Naive B cell (primary cell): Measurements from ENCODE around the gene SLC24A3. TPM values are rescaled to one million over a fixed set of nuclear protein-coding genes. Genes with fewer than 3 reads are reported as not detected.
"Not testable (repeated sequence)": the region's sequence is repeated elsewhere in the genome, so short reads cannot be mapped to it uniquely, and the experiment has no call there.

Experiments used
- ATAC-seq, 2 donors: fragments of 150-1000 bp; cut with Tn5 transposase; 2 replicates each; pipeline ENCODE4 v1.10.0; 2021; ENCODE audit warnings: low read depth in 2 of 2, mild to moderate bottlenecking in 2 of 2, moderate library complexity in 2 of 2
- DNase-seq: peaks from one replicate; pipeline ENCODE4 v3.0.0; 2022
- H3K27ac Mint-ChIP-seq, 6 donors: one replicate each; pipeline ENCODE4 v1.8.0; 2020 to 2022; ENCODE audit warnings: mild to moderate bottlenecking in 6 of 6, mixed read lengths in 6 of 6, moderate library complexity in 5 of 6, inconsistent platforms in 2 of 6
- H3K27me3 Mint-ChIP-seq, 3 donors: one replicate each; pipeline ENCODE4 v1.8.0; 2021 to 2022; ENCODE audit warnings: mixed read lengths in 3 of 3, mild to moderate bottlenecking in 1 of 3
- H3K36me3 Mint-ChIP-seq, 2 donors: one replicate each; pipeline ENCODE4 v1.8.0; 2020 to 2022; ENCODE audit warnings: mixed read lengths in 2 of 2, inconsistent platforms in 1 of 2, mild to moderate bottlenecking in 1 of 2
- H3K4me1 Mint-ChIP-seq, 3 donors: one replicate each; pipeline ENCODE4 v1.8.0; 2020 to 2022; ENCODE audit warnings: mixed read lengths in 3 of 3, inconsistent platforms in 1 of 3, mild to moderate bottlenecking in 1 of 3, moderate library complexity in 1 of 3
- H3K4me3 Mint-ChIP-seq, 8 donors: one replicate each; pipeline ENCODE4 v1.8.0; 2020 to 2022; ENCODE audit warnings: mild to moderate bottlenecking in 8 of 8, mixed read lengths in 8 of 8, moderate library complexity in 8 of 8, inconsistent platforms in 2 of 8
- H3K9me3 Mint-ChIP-seq, 7 donors: one replicate each; pipeline ENCODE4 v1.8.0; 2020 to 2022; ENCODE audit warnings: mixed read lengths in 7 of 7, mild to moderate bottlenecking in 5 of 7, inconsistent platforms in 2 of 7, moderate library complexity in 1 of 7
- polyA plus RNA-seq, 6 donors: library from polyadenylated mRNA; unstranded; fragments of 300-500 nt; fragmentation: Illumina TruSeq; gene quantifications; one replicate each; pipeline ENCODE4 v1.2.3, GENCODE V29; 2021; ENCODE audit warnings: low read depth in 6 of 6

SLC24A3 gene
- polyA plus RNA-seq, 6 donors from 2014 or later: 0.09 to 0.13 TPM; not detected in 4

- DNase-seq (no peak), ATAC-seq (no peak)
- H3K27ac Mint-ChIP-seq: no peak overlapping the region
- peaks cover 12 to 43% (median 34%) of the 10 kb centered on the region in 3 donors for H3K27me3 Mint-ChIP-seq
- H3K4me1 Mint-ChIP-seq: no peaks in the 10 kb centered on the region
- no peak overlapping the region for H3K4me3 Mint-ChIP-seq
- H3K36me3 Mint-ChIP-seq: no peaks in the 10 kb centered on the region
- peaks cover 0 to 3% (median 0%) of the 10 kb centered on the region in 7 donors for H3K9me3 Mint-ChIP-seq
Measured at GRCh38 chr20:19624221-19624965, 412.0 kb downstream of the SLC24A3 start.

- H3K27ac Mint-ChIP-seq: no peak overlapping the region
- no peak overlapping the region for H3K4me3 Mint-ChIP-seq
- DNase-seq (no peak), ATAC-seq (no peak)
- H3K4me1 Mint-ChIP-seq: no peaks in the 10 kb centered on the region
- H3K9me3 Mint-ChIP-seq: peaks cover 0 to 3% (median 0%) of the 10 kb centered on the region in 7 donors
- no peaks in the 10 kb centered on the region for H3K36me3 Mint-ChIP-seq
- peaks cover 11 to 34% (median 33%) of the 10 kb centered on the region in 3 donors for H3K27me3 Mint-ChIP-seq
Measured at GRCh38 chr20:19625426-19625825, 413.0 kb downstream of the SLC24A3 start.

GRCh38 chr20:19626896-19627295, 414.5 kb downstream of the SLC24A3 start:
- H3K4me3 Mint-ChIP-seq: no peak overlapping the region
- peaks cover 4 to 30% (median 28%) of the 10 kb centered on the region in 3 donors for H3K27me3 Mint-ChIP-seq
- no peaks in the 10 kb centered on the region for H3K4me1 Mint-ChIP-seq
- ATAC-seq (no peak), DNase-seq (no peak)
- peaks cover 0 to 3% (median 0%) of the 10 kb centered on the region in 7 donors for H3K9me3 Mint-ChIP-seq
- H3K27ac Mint-ChIP-seq: no peak overlapping the region
- H3K36me3 Mint-ChIP-seq: no peaks in the 10 kb centered on the region

- ATAC-seq (peak; percentile 53 to 71), DNase-seq (peak; percentile 63)
- Mint-ChIP-seq H3K27me3 (peaks cover 8 to 27% (median 25%) of the 10 kb centered on the region in 3 donors), H3K9me3 (no peaks in the 10 kb centered on the region), H3K4me3 (peak overlapping the region in 1 of 8 donors; percentile 49), H3K27ac (no peak overlapping the region), H3K4me1 (no peaks in the 10 kb centered on the region), H3K36me3 (no peaks in the 10 kb centered on the region)
Measured at GRCh38 chr20:19628570-19629134, 416.2 kb downstream of the SLC24A3 start.

GRCh38 chr20:19631410-19631809, 419.0 kb downstream of the SLC24A3 start:
- H3K27me3 Mint-ChIP-seq: peaks cover 20 to 39% (median 36%) of the 10 kb centered on the region in 3 donors
- H3K27ac Mint-ChIP-seq: peak overlapping the region in 1 of 6 donors; percentile 43
- no peaks in the 10 kb centered on the region for H3K4me1 Mint-ChIP-seq
- ATAC-seq (no peak), DNase-seq (no peak)
- peaks cover 0 to 3% (median 0%) of the 10 kb centered on the region in 7 donors for H3K9me3 Mint-ChIP-seq
- peak overlapping the region in 1 of 8 donors; percentile 21 for H3K4me3 Mint-ChIP-seq
- H3K36me3 Mint-ChIP-seq: no peaks in the 10 kb centered on the region

- Mint-ChIP-seq H3K4me1 (no peaks in the 10 kb centered on the region), H3K27me3 (peaks cover 26 to 29% (median 27%) of the 10 kb centered on the region in 3 donors)
- no peak for ATAC-seq
Measured at GRCh38 chr20:19633985-19634384, 421.5 kb downstream of the SLC24A3 start.

GRCh38 chr20:19639471-19640045, 427.1 kb downstream of the SLC24A3 start:
- not testable (repeated sequence) for ATAC-seq, H3K36me3 Mint-ChIP-seq, H3K9me3 Mint-ChIP-seq, H3K27ac Mint-ChIP-seq, H3K4me1 Mint-ChIP-seq, DNase-seq, H3K4me3 Mint-ChIP-seq
- peaks cover 18 to 26% (median 25%) of the 10 kb centered on the region in 3 donors for H3K27me3 Mint-ChIP-seq

More at GRCh38 chr20:19633985-19634384, 421.5 kb downstream of the SLC24A3 start:
- no peak overlapping the region for H3K27ac Mint-ChIP-seq
- no peak for DNase-seq
- no peak overlapping the region for H3K4me3 Mint-ChIP-seq
- H3K36me3 Mint-ChIP-seq: no peaks in the 10 kb centered on the region
- H3K9me3 Mint-ChIP-seq: peaks cover 0 to 3% (median 0%) of the 10 kb centered on the region in 7 donors

- ATAC-seq: no peak
- H3K9me3 Mint-ChIP-seq: peaks cover 0 to 2% (median 0%) of the 10 kb centered on the region in 7 donors
- H3K4me3 Mint-ChIP-seq: no peak overlapping the region
- H3K4me1 Mint-ChIP-seq: no peaks in the 10 kb centered on the region
- no peak overlapping the region for H3K27ac Mint-ChIP-seq
- peaks cover 6 to 20% (median 14%) of the 10 kb centered on the region in 3 donors for H3K27me3 Mint-ChIP-seq
- no peaks in the 10 kb centered on the region for H3K36me3 Mint-ChIP-seq
- no peak for DNase-seq
Measured at GRCh38 chr20:19642860-19643259, 430.4 kb downstream of the SLC24A3 start.

GRCh38 chr20:19644085-19644484, 431.6 kb downstream of the SLC24A3 start:
- Mint-ChIP-seq H3K4me1 (no peaks in the 10 kb centered on the region), H3K27me3 (peaks cover 6 to 20% (median 8%) of the 10 kb centered on the region in 3 donors), H3K9me3 (no peaks in the 10 kb centered on the region), H3K36me3 (no peaks in the 10 kb centered on the region), H3K27ac (no peak overlapping the region), H3K4me3 (no peak overlapping the region)
- ATAC-seq: no peak
- DNase-seq: no peak

GRCh38 chr20:19646963-19647362, 434.5 kb downstream of the SLC24A3 start:
- H3K9me3 Mint-ChIP-seq: peaks cover 0 to 9% (median 2%) of the 10 kb centered on the region in 7 donors
- H3K27me3 Mint-ChIP-seq: peaks cover 8 to 33% (median 14%) of the 10 kb centered on the region in 3 donors
- no peaks in the 10 kb centered on the region for H3K36me3 Mint-ChIP-seq
- ATAC-seq (no peak), DNase-seq (no peak)
- H3K4me1 Mint-ChIP-seq: peaks cover 0 to under 1% (median 0%) of the 10 kb centered on the region in 3 donors
- H3K4me3 Mint-ChIP-seq: no peak overlapping the region
- H3K27ac Mint-ChIP-seq: peak overlapping the region in 1 of 6 donors; percentile 49

- Mint-ChIP-seq H3K27ac (no peak overlapping the region), H3K9me3 (peaks cover 0 to 9% (median 2%) of the 10 kb centered on the region in 7 donors), H3K36me3 (no peaks in the 10 kb centered on the region), H3K4me3 (no peak overlapping the region), H3K4me1 (peaks cover 0 to 11% (median 9%) of the 10 kb centered on the region in 3 donors), H3K27me3 (peaks cover 3 to 33% (median 14%) of the 10 kb centered on the region in 3 donors)
- ATAC-seq: no peak
- DNase-seq: no peak
Measured at GRCh38 chr20:19648024-19648423, 435.6 kb downstream of the SLC24A3 start.

GRCh38 chr20:19649041-19649440, 436.6 kb downstream of the SLC24A3 start:
- H3K36me3 Mint-ChIP-seq: no peaks in the 10 kb centered on the region
- peaks cover 0 to 13% (median 12%) of the 10 kb centered on the region in 3 donors for H3K4me1 Mint-ChIP-seq
- DNase-seq: no peak
- ATAC-seq: no peak
- no peak overlapping the region for H3K27ac Mint-ChIP-seq
- peaks cover 3 to 33% (median 14%) of the 10 kb centered on the region in 3 donors for H3K27me3 Mint-ChIP-seq
- H3K9me3 Mint-ChIP-seq: peaks cover 0 to 9% (median 2%) of the 10 kb centered on the region in 7 donors
- no peak overlapping the region for H3K4me3 Mint-ChIP-seq

GRCh38 chr20:19652591-19653026, 440.2 kb downstream of the SLC24A3 start:
- peak overlapping the region in 3 of 8 donors; percentile 4 to 13 (median 9) for H3K4me3 Mint-ChIP-seq
- H3K36me3 Mint-ChIP-seq: peaks cover 0 to 2% of the 10 kb centered on the region in 2 donors
- no peak for ATAC-seq

More at GRCh38 chr20:19652591-19653026, 440.2 kb downstream of the SLC24A3 start:
- peaks cover 0 to 9% (median 2%) of the 10 kb centered on the region in 7 donors for H3K9me3 Mint-ChIP-seq
- peak overlapping the region in 1 of 6 donors; percentile 45 for H3K27ac Mint-ChIP-seq
- H3K27me3 Mint-ChIP-seq: peaks cover under 1 to 14% (median 8%) of the 10 kb centered on the region in 3 donors
- no peak for DNase-seq
- H3K4me1 Mint-ChIP-seq: peaks cover 1 to 14% (median 14%) of the 10 kb centered on the region in 3 donors
